K562 (cell line): ENCODE results near the gene GLYAT. TPM values are rescaled to one million over a fixed set of nuclear protein-coding genes. Genes with fewer than 3 reads are reported as not detected.
A peak's percentile ranks its signal among the peaks of the same experiment; 100 is the strongest.

ENCODE experiments used
- ATAC-seq: fragments of 200-7000 bp; cut with Tn5 transposase; 3 replicates; pipeline ENCODE4 v1.9.1; 2020; ENCODE audit warnings: moderate library complexity
- BruUV-seq: library from RNA; stranded (reverse); fragments of 400-500 nt; replicated peaks from 2 replicates; lab custom pipeline; 2021; lab: Mats Ljungman, UMichigan
- CTCF ChIA-PET: fragments of 300-600 bp; formaldehyde crosslinking; extraction: SDS; loops from one replicate; lab custom pipeline; 2021; ENCODE audit warnings: low intra/inter-chr PET ratio; lab: Yijun Ruan, JAX
- POLR2A ChIA-PET: fragments of 300-600, 350-650 bp; sonication (Branson Sonifier 250); formaldehyde crosslinking; extraction: SDS; loops from one replicate; lab custom pipeline; 2021; ENCODE audit warnings: antibody characterized with exemption, inconsistent platforms; lab: Yijun Ruan, JAX
- DNase-seq, 4 experiments: peaks; one replicate each; pipeline versions ENCODE4 v3.0.0 to v3.0.0-alpha.2; 2011 to 2018; ENCODE audit warnings: low spot score in 3 of 4, mixed read lengths in 3 of 4; ENCODE audit errors: extremely low read depth in 1 of 4
- FAIRE-seq: peaks from 2 replicates; lab custom pipeline; 2011; peaks lifted over from hg19 to GRCh38; lab: Jason Lieb, UNC
- H2AFZ ChIP-seq: 2 replicates; pipeline ENCODE4 v1.6.0; 2011; ENCODE audit warnings: low read depth, low read length, control low read depth, inconsistent platforms
- H3K27ac ChIP-seq: fragments of 200-600 bp; 3 replicates; pipeline ENCODE4 v1.8.0; 2011; ENCODE audit warnings: low read depth, mild to moderate bottlenecking, control low read depth, inconsistent platforms, low read length, moderate library complexity, mixed read lengths; ENCODE audit errors: extremely low read depth
- H3K27me3 ChIP-seq, 2 experiments: fragments of 300-600 bp in 1 of 2; 2 replicates in 1 of 2; 3 replicates in 1 of 2; pipeline versions ENCODE4 v1.6.0 to v1.8.0; 2011; ENCODE audit warnings: inconsistent platforms in 2 of 2, low read length in 2 of 2, mild to moderate bottlenecking in 1 of 2, mixed read lengths in 1 of 2, moderate library complexity in 1 of 2; ENCODE audit not compliant: control insufficient read depth in 2 of 2, insufficient read depth in 2 of 2
- H3K36me3 ChIP-seq: fragments of 300-600 bp; 3 replicates; pipeline ENCODE4 v1.8.0; 2011; ENCODE audit warnings: mild to moderate bottlenecking, low read length, inconsistent platforms; ENCODE audit not compliant: control insufficient read depth, insufficient read depth
- H3K4me1 ChIP-seq, 2 experiments: fragments of 200-600 bp in 1 of 2; replicated peaks in 1 of 2; 2 replicates in 1 of 2; 3 replicates in 1 of 2; pipeline versions ENCODE4 v1.5.1 to v1.8.0; 2011; ENCODE audit warnings: inconsistent platforms in 2 of 2, low read length in 2 of 2, mild to moderate bottlenecking in 1 of 2, mixed read lengths in 1 of 2, moderate library complexity in 1 of 2; ENCODE audit not compliant: control insufficient read depth in 2 of 2, insufficient read depth in 2 of 2
- H3K4me2 ChIP-seq: 2 replicates; pipeline ENCODE4 v1.6.1; 2011; ENCODE audit warnings: low read length, control low read depth, inconsistent platforms, mixed read lengths; ENCODE audit not compliant: insufficient read depth
- H3K4me3 ChIP-seq: fragments of 200-600 bp; sonication (generic), shearing (Covaris generic); 2 replicates; pipeline ENCODE4 v1.5.1; 2016; ENCODE audit warnings: control low read depth, inconsistent platforms
- H3K79me2 ChIP-seq: fragments of 200-600 bp; 3 replicates; pipeline ENCODE4 v1.8.0; 2011; ENCODE audit warnings: low read length, inconsistent platforms; ENCODE audit not compliant: control insufficient read depth, insufficient read depth
- H3K9ac ChIP-seq, 2 experiments: 2 replicates each; pipeline versions ENCODE4 v1.6.0 to v1.6.1; 2011; ENCODE audit warnings: low read depth in 2 of 2, low read length in 2 of 2, control low read depth in 1 of 2, inconsistent platforms in 1 of 2, mild to moderate bottlenecking in 1 of 2, mixed read lengths in 1 of 2; ENCODE audit not compliant: insufficient read depth in 1 of 2
- H3K9me1 ChIP-seq: one replicate; pipeline ENCODE4 v1.6.0; 2011; ENCODE audit warnings: inconsistent platforms, mild to moderate bottlenecking, low read length, moderate library complexity; ENCODE audit not compliant: control insufficient read depth, insufficient read depth
- H3K9me3 ChIP-seq: replicated peaks from 2 replicates; pipeline ENCODE4 v1.5.1; 2011; ENCODE audit warnings: low read depth, low read length, inconsistent platforms; ENCODE audit not compliant: control insufficient read depth, insufficient read depth
- H4K20me1 ChIP-seq: replicated peaks from 2 replicates; pipeline ENCODE4 v1.6.1; 2011; ENCODE audit warnings: low read length, inconsistent platforms, mixed read lengths; ENCODE audit not compliant: control insufficient read depth, insufficient read depth
- ARID2 ChIP-seq: fragments of 450-650 bp; IDR thresholded peaks from 2 replicates; pipeline ENCODE4 v1.6.1; 2017; ENCODE audit warnings: antibody characterized with exemption, mild to moderate bottlenecking
- DMBX1 ChIP-seq: fragments of 250-450 bp; sonication (Bioruptor Pico); IDR thresholded peaks from 2 replicates; pipeline ENCODE4 v1.8.0; 2022; ENCODE audit warnings: inconsistent platforms, mild to moderate bottlenecking, moderate library complexity, borderline replicate concordance
- ERF ChIP-seq: fragments of 450-650 bp; formaldehyde crosslinking; IDR thresholded peaks from 2 replicates; pipeline ENCODE4 v1.4.0; 2020; ENCODE audit warnings: mild to moderate bottlenecking, mixed read lengths
- FUS ChIP-seq: fragments of 200-400 bp; formaldehyde crosslinking; optimal IDR thresholded peaks from 2 replicates; pipeline ENCODE3; 2017; ENCODE audit warnings: low read depth, low read length
- KLF16 ChIP-seq: IDR thresholded peaks from 2 replicates; pipeline ENCODE4 v1.6.1; 2016; ENCODE audit warnings: antibody characterized with exemption
- PTTG1 ChIP-seq: fragments of 450-650 bp; IDR thresholded peaks from 2 replicates; pipeline ENCODE4 v1.6.1; 2016; ENCODE audit warnings: low read depth, mild to moderate bottlenecking, missing genetic modification characterization, missing compliant biosample characterization
- ZNF197 ChIP-seq: fragments of 200-800 bp; sonication (Bioruptor generic); IDR thresholded peaks from 2 replicates; pipeline ENCODE4 v1.6.1; 2016; ENCODE audit warnings: low read depth, missing genetic modification characterization, missing compliant biosample characterization
- ZNF586 ChIP-seq: fragments of 450-650 bp; formaldehyde crosslinking; conservative IDR thresholded peaks from 2 replicates; pipeline ENCODE4 v1.4.0; 2020; ENCODE audit warnings: mild to moderate bottlenecking, moderate library complexity
- ZNF644 ChIP-seq: fragments of 200-800 bp; sonication (Bioruptor generic); IDR thresholded peaks from 2 replicates; pipeline ENCODE4 v1.6.1; 2016; ENCODE audit warnings: low read depth, missing genetic modification characterization, missing compliant biosample characterization
- ZNF766 ChIP-seq: fragments of 200-800 bp; sonication (Bioruptor generic); conservative IDR thresholded peaks from 2 replicates; pipeline ENCODE4 v1.6.1; 2016; ENCODE audit warnings: missing genetic modification characterization, missing compliant biosample characterization
- WGBS: fragments of 100-300 bp; shearing (Covaris generic); methylation state at CpG from one replicate; pipeline ENCODE4 v1.1.6; 2016; ENCODE audit warnings: low coverage, mixed read lengths; ENCODE audit not compliant: insufficient coverage; ENCODE audit errors: missing lambda C conversion rate; 5-methylcytosine and 5-hydroxymethylcytosine counted together
- in situ Hi-C: fragments of 300-500 bp; cut with MboI; formaldehyde crosslinking; loops from 4 replicates; pipeline ENCODE4 v1.15.0; 2018; ENCODE audit warnings: inconsistent platforms, mixed read lengths
- intact Hi-C: fragments of 100-400 bp; cut with micrococcal nuclease; formaldehyde crosslinking; loops from 2 replicates; pipeline ENCODE4 v1.14.2; 2022
- polyA plus RNA-seq, 8 experiments: library from polyadenylated mRNA; depleted of rRNA in 4 of 8; stranded (reverse) in 5 of 8; unstranded in 3 of 8; fragments of >200 nt; fragmentation: Nextera tagmentation in 2 of 8; fragmentation: Illumina TruSeq in 1 of 8; extraction: Ambion mirVana in 2 of 8; extraction: Trizol in 1 of 8; gene quantifications; 2 replicates each; pipeline versions ENCODE4 v1.2.1 to v1.2.3, GENCODE V29; 2011 to 2014; ENCODE audit warnings: inconsistent platforms in 1 of 8, missing spikeins in 1 of 8
- total RNA-seq, 7 experiments: library from RNA; depleted of rRNA in 6 of 7; stranded (reverse); fragments of >200 nt in 6 of 7; fragmentation: Illumina TruSeq in 2 of 7; extraction: Trizol in 2 of 7; gene quantifications; 2 replicates each; pipeline versions ENCODE4 v1.2.1 to v1.2.3, GENCODE V29; 2011 to 2021; ENCODE audit warnings: low replicate concordance in 1 of 7
- TF ChIP-seq, protein P1 (sequence below): fragments of 450-650 bp; conservative IDR thresholded peaks from 2 replicates; pipeline ENCODE4 v1.6.1; 2016; ENCODE audit warnings: missing genetic modification characterization, low read depth, mild to moderate bottlenecking, missing compliant biosample characterization, moderate library complexity
- TF ChIP-seq, protein P2 (sequence below), 3 experiments: fragments of 200-800 bp in 1 of 3; fragments of 250-450 bp in 1 of 3; fragments of 450-650 bp in 1 of 3; sonication (Bioruptor Pico) in 1 of 3; sonication (Bioruptor generic) in 1 of 3; formaldehyde crosslinking in 1 of 3; IDR thresholded peaks; 2 replicates each; pipeline versions ENCODE4 v1.6.1 to v1.8.0; 2016 to 2022; ENCODE audit warnings: mild to moderate bottlenecking in 2 of 3, missing genetic modification characterization in 2 of 3, missing compliant biosample characterization in 1 of 3, moderate library complexity in 1 of 3
- TF ChIP-seq, protein P3 (sequence below): fragments of 200-800 bp; sonication (Bioruptor generic); IDR thresholded peaks from 2 replicates; pipeline ENCODE4 v1.6.1; 2017; ENCODE audit warnings: missing genetic modification characterization, missing compliant biosample characterization

The GLYAT gene
- total and polyA plus RNA-seq, 9 of the 15 experiments (the other 6 are each of a cell fraction or from before 2014, with no cell fraction given): not detected

DNA sequence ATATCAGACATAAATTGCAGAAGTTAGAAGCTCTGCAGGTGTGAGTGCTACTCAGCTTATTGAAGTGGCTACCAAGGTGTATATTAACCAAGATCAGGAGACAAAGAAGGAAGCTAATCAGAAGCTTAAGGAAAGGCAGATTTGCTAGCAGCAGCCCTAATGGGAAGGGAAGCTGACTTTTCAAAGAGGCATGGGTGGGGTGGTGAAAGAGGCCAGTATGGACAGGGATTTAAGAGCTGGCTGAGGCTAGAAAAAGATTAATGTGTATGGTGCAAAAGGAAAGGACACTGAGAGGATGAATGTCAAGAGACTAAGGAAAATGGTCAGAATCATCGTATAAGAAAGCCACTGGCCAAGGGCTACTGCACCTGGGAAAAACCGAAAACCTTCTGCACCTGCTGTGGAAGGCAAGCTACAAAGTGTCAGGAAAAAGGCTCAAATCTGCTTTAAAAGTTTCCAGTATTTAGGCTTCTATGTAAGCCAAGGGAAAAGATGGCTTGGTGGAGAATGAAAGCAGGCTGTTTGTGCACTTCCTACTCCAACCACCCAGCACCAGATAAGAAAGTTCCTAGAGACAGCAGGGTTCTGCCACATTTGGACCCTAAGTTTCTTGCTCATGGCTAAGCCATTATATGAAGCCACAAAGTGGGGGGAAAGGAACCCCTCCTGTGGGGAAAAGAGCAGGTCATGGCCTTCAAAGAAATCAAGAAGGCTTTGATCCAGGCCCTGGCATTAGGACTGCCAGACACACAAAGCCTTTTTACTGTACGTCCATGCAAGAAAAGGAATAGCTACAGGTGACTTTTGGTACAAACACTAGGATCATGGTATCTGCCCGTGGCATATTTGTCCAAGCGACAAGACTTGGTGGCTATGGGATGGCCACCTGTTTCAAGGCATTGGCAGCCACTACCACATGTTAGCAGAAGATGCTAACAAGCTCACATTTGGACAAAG lies 40.9 kb upstream of the GLYAT start:
- Histone ChIP-seq H3K27ac (peak overlapping the region; percentile 81), H3K4me3 (no peak overlapping the region; the same call in 1 of the 2 replicates), H4K20me1 (no peaks in the 10 kb centered on the region), H3K27me3 (no peaks in the 10 kb centered on the region), H3K36me3 (peaks cover 2% of the 10 kb centered on the region; the same call in 1 of the 3 replicates), H2AFZ (peak overlapping the region; percentile 78), H3K9me1 (no peaks in the 10 kb centered on the region), H3K9ac (peak overlapping the region in 1 of 2 experiments; percentile 65; a peak in 3 of 4 replicates), H3K4me2 (peak overlapping the region; percentile 88), H3K9me3 (no peaks in the 10 kb centered on the region), H3K79me2 (peaks cover 13% of the 10 kb centered on the region), H3K4me1 (peaks cover 11 to 91% of the 10 kb centered on the region in 2 experiments)
- ChIA-PET POLR2A (interaction anchor here (1.0 kb wide), 2 partner anchors 27 to 82 kb away, joined by 4 read pairs; no protein-coding TSS in a partner anchor), CTCF (no interaction called here)
- intact Hi-C loops: loop anchor here (5.0 to 10.0 kb wide), 3 partner anchors 195 to 775 kb away; partner anchors contain the start of genes FAM111A, LPXN and ZFP91
- WGBS: 75% methylated on average over 5 of the region's 5 CpGs
- BruUV-seq: no TSS peak
- FAIRE-seq (no peak), DNase-seq (peak in 1 of 4 experiments; percentile 38), ATAC-seq (no peak)
- in situ Hi-C loops: no loop called here
- no peak for TF ChIP-seq FUS
- peak; percentile 23; the same call in 1 of the 2 replicates for TF ChIP-seq ERF (CRISPR knock-in tag)
- TF ChIP-seq DMBX1: peak; percentile 59
- TF ChIP-seq ARID2: no peak
- TF ChIP-seq, protein P1, sequence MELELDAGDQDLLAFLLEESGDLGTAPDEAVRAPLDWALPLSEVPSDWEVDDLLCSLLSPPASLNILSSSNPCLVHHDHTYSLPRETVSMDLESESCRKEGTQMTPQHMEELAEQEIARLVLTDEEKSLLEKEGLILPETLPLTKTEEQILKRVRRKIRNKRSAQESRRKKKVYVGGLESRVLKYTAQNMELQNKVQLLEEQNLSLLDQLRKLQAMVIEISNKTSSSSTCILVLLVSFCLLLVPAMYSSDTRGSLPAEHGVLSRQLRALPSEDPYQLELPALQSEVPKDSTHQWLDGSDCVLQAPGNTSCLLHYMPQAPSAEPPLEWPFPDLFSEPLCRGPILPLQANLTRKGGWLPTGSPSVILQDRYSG (tag): peak; percentile 45
- peak; percentile 50; the same call in 1 of the 2 replicates for TF ChIP-seq ZNF644 (tag)
- TF ChIP-seq ZNF586 (CRISPR knock-in tag): peak; percentile 52; the same call in 1 of the 2 replicates
- TF ChIP-seq, protein P2, sequence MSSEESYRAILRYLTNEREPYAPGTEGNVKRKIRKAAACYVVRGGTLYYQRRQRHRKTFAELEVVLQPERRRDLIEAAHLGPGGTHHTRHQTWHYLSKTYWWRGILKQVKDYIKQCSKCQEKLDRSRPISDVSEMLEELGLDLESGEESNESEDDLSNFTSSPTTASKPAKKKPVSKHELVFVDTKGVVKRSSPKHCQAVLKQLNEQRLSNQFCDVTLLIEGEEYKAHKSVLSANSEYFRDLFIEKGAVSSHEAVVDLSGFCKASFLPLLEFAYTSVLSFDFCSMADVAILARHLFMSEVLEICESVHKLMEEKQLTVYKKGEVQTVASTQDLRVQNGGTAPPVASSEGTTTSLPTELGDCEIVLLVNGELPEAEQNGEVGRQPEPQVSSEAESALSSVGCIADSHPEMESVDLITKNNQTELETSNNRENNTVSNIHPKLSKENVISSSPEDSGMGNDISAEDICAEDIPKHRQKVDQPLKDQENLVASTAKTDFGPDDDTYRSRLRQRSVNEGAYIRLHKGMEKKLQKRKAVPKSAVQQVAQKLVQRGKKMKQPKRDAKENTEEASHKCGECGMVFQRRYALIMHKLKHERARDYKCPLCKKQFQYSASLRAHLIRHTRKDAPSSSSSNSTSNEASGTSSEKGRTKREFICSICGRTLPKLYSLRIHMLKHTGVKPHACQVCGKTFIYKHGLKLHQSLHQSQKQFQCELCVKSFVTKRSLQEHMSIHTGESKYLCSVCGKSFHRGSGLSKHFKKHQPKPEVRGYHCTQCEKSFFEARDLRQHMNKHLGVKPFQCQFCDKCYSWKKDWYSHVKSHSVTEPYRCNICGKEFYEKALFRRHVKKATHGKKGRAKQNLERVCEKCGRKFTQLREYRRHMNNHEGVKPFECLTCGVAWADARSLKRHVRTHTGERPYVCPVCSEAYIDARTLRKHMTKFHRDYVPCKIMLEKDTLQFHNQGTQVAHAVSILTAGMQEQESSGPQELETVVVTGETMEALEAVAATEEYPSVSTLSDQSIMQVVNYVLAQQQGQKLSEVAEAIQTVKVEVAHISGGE (CRISPR knock-in tag; IDR thresholded peaks at IDR 0.05): peak in 1 of 3 experiments; percentile 36; a peak in 2 of 6 replicates
- peak; percentile 28; the same call in 1 of the 2 replicates for TF ChIP-seq ZNF766
- no peak for TF ChIP-seq KLF16
- TF ChIP-seq PTTG1 (tag): peak; percentile 30; the same call in 1 of the 2 replicates
- peak; percentile 11; the same call in 1 of the 2 replicates for TF ChIP-seq ZNF197 (CRISPR knock-in tag)
- TF ChIP-seq, protein P3, sequence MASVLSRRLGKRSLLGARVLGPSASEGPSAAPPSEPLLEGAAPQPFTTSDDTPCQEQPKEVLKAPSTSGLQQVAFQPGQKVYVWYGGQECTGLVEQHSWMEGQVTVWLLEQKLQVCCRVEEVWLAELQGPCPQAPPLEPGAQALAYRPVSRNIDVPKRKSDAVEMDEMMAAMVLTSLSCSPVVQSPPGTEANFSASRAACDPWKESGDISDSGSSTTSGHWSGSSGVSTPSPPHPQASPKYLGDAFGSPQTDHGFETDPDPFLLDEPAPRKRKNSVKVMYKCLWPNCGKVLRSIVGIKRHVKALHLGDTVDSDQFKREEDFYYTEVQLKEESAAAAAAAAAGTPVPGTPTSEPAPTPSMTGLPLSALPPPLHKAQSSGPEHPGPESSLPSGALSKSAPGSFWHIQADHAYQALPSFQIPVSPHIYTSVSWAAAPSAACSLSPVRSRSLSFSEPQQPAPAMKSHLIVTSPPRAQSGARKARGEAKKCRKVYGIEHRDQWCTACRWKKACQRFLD (CRISPR knock-in tag): peak; percentile 78
